Hematopoietic multipotent progenitor cell treated with erythropoietin and hydrocortisone succinate and interleukin-3 and kit ligand, for 17 days (in vitro differentiated cells): ENCODE results near the gene BLOC1S6.

Experiments used
- DNase-seq: peaks from one replicate; pipeline ENCODE4 v3.0.0-alpha.2; 2015; ENCODE audit warnings: low spot score

BLOC1S6 gene, protein sequence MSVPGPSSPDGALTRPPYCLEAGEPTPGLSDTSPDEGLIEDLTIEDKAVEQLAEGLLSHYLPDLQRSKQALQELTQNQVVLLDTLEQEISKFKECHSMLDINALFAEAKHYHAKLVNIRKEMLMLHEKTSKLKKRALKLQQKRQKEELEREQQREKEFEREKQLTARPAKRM

DNA sequence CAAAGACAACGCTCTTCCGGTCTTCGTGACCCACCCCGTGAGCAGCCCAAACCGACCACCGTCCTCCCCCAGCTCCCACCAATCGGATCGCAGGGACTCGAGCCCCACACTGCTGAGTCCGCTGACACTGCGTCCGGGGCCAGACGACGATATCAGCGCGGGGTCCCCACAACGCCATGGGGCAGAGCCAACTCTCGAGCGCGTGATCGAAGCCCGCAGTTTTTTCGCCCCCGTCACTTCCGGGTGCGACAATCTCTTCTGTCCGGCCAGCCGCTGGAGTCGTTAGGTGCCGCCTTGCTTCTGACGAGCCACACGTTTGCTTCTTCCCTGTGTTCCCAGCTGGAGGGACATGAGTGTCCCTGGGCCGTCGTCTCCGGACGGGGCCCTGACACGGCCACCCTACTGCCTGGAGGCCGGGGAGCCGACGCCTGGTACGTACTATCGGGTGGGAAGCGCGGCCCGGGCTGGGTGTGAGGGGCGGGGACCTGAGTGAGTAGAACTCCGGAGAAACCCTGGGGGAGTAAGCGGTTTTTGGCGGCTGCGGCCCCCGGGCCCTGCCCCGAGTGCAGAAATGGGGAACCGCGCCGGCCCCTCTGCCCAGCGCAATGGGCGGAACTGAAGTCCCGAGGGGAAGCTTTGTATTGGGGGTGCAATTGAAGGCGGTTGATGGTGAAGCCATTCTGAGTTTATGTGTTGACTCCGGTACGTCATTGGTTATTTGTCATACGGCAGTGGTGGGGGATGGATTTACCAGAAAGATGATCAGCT lies at the start of gene BLOC1S6:
TSS of gene BLOC1S6 (plus strand) at position 285 of the 768 bp plus-strand sequence. CDS start at position 350, 65 bp downstream.
- peak; percentile 92 for DNase-seq

DNA sequence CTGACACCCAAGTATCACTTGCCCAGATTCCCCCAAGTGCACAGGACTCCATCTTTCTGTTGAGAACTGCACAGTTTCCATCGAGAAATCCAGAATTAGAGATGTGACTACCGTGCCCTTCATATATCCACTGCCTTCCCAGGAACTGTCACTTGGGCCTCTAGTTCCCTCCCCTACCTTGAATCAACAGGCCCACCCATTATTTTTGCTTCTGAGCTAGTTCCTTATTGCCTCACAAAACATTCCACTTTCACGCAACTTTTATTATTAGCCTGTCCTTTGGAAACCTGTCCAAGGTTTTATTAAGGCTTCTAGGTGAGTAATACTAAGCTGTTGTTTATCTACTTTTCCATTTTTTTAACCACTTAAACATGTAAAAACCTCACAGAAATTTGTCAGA lies 47.5 kb upstream of the BLOC1S6 start:
- no peak for DNase-seq

DNA sequence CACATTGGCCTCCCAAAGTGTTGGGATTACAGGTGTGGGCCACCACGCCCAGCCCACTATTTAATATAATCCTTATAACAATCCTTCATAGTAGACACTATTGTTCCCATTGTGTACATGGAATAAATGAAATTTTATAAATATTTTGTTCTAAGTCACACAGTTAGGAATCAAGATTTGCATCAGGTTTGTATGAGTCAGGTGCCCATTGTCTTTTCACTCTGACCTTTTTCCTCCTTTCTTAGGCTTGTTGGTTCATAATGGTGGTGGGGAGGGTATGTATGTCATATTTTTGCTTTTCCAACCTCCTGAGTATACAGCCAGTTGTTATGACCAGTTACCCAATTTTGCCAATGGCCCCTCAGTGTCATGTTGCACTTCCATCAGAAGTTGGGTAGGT lies 46.6 kb upstream of the BLOC1S6 start:
- no peak for DNase-seq

DNA sequence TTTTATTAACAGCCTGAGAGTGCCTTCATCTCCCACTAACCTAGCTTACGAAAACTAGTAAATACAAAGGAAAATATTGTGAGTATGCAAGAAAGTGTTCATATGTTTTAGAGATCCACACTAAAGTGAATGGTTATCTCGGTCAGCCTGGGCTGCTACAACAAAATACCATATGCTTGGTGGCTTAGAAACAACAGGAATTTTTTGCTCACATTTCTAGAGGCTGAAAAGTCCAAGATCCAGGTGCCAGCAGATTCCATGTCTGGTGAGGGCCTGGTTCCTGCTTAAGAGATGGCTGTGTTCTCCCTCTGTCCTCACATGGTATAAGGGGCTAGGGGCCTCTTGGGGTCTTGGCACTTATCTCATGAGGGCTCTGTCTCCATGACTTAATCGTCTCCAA lies 44.1 kb upstream of the BLOC1S6 start:
- no peak for DNase-seq

DNA sequence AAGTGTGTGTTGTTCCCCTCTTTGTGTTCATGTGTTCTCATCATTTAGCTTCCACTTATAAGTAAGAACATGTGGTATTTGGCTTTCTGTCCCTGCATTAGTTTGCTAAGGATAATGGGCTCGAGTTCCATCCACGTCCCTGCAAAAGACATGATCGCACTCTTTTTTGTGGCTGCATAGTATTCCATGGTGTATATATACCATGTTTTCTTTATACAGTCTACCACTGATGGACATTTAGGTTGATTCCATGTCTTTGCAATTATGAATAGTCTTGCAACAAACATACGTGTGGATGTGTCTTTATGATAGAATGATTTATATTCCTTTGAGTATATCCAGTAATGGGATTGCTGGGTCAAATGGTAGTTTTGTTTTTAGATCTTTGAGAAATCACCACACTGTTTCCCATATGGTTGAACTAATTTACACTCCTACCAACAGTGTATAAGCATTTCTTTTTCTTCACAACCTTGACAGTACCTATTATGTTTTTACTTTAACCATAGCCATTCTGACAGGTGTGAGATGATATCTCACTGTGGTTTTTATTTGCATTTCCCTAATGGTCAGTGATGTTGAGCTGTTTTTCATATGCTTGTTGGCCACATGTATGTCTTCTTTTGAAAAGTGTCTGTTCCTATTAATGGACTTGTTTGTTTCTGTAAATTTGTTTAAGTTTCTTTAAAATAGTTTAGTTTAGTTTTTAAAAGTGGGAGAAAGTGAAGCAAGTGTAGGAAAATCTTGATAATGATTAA lies 42.7 kb upstream of the BLOC1S6 start:
- no peak for DNase-seq

DNA sequence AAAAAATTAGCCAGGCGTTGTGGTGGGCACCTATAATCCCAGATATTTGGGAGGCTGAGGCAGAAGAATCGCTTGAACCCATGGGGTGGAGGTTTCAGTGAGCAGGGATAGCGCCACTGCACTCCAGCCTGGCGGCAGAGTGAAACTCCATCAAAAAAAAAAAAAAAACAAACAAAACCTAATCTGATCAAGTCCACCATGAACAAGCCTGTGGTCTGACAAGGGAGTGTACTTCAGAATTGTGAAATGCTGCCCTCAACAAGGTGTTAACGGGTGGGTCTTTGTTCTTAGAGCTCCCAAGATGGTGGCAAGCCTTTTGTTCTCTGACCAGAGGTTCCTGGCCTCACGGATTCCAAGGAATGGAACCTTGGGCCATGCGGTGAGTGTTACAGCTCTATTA lies 40.4 kb upstream of the BLOC1S6 start:
- DNase-seq, result no peak

DNA sequence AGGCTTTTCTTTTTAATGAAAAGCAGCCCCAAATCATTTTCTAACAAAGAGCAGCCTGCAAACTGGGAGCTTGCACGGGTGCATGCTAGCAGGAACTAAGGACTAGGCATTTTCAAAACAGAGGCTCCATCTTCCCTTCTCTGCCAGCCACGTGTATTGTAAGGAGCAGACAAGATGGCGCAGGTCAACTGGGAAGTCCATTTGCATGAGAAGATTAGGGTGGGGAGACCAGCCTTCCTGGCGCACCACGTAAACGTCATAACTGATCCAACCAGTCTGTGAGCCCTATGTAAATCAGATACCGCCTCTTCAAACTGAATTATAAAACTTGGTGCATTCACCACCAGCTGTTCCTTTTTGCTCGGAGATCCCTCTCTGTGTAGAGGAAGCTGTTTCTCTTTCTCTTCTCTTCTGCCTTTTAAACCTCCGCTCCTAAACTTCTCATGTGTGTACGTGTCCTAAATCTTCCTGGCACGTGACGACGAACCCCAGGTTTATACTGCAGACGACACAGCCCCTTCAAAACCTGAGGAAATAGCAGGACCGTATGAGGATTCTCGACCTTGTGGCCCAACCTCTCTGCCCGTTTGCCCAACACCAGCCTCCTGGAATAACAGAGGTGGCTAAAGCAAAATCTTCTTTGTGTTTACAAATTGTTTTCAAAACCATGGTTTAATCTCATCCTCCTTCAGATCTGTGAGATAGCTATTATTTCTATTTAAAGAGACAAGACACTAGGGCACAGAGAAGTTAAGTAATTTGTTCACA lies 38.2 kb upstream of the BLOC1S6 start:
- no peak for DNase-seq

DNA sequence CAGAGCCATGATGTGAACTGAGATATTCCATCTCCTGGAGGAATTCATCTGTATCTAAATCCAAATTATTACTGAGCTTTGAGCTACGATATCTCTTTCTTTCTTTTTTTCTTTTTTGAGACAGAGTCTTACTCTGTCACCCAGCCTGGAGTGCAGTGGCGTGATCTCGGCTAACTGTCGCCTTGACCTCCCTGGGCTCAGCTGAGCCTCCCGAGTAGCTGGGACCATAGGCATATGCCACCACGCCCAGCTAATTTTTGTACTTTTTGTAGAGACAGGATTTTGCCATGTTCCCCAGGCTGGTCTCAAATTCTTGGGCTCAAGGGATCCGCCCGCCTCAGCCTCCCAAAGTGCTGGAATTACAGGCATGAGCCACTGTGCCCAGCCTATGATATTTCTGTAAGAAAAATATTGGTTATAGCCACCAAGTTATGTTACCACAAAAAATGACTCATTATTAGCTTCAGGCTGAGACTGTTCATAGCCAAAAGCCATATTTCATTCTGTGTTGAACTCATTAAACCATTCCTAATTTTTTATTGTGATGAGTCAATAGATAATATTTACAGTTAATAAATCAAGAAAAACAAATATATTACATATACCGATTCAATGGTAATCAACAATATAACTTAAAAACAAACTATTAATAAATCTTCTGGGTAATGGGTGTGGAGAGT lies 37.5 kb upstream of the BLOC1S6 start:
- no peak for DNase-seq

DNA sequence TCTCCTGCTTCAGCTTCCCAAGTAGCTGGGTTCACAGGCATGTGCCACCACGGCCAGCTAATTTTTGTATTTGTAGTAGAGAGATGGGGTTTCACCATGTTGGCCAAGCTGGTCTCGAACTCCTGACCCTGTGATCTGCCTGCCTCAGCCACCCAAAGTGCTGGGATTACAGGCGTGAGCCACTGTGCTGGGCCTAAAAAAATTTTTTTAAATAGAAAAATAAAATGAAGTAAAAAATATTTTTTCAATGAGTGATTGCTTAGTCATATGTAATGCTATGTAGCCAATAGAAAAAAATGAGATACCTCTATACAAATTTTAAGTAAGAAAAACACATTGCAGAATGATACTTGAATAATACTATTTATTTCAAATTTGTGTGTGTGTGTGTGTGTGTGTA lies 36.7 kb upstream of the BLOC1S6 start:
- DNase-seq, result no peak

DNA sequence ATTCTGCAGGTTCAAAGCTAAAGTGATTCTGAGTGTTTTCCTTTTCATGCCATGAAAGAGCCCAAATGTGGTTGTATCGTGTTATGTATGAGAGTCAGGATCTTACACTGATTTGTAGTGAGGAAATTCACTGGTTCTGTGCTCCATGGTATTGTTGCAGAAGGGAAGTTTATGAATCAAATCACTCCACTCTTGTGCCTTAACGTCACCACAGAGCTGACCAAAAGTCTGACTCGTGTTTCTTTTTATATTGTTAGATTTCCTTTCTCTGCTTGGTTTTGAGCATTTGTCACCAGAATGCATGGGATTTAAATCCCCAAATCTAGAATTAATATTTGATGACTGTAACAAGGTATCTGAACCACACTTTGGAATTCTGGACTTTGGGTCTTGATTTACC lies 35.5 kb upstream of the BLOC1S6 start:
- DNase-seq, result no peak

DNA sequence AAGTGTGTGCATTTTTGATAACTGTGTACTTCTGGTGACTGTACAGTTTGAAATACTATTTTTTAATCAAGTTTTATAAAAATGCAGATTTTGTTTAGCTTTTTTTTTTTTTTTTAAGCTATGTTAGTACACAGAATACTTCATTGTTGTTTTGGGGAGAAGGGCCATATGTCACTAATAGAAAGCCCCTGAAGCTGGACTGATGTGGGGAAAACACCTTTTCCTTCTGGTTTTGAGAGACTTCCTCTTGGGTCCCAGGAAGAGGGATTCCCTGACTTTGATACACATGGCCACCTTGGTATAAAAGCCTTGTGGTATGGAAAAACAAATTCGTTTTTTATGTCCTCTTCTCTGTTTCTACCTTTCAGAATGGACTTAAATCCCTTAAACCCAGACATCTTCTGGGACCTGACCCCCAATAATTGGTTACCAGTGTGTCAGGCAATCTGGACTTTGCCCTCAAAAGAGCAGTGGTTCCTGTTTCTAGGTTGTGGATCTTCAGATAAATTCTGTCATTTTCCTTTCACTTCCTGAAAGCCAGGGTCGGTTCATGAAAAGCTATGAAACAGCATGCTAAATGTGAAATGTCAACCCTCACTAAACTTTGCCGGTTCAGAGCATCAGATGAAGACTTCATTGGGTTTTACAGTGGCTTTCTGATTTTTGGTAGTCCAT lies 31.1 kb upstream of the BLOC1S6 start:
- DNase-seq, result no peak

DNA sequence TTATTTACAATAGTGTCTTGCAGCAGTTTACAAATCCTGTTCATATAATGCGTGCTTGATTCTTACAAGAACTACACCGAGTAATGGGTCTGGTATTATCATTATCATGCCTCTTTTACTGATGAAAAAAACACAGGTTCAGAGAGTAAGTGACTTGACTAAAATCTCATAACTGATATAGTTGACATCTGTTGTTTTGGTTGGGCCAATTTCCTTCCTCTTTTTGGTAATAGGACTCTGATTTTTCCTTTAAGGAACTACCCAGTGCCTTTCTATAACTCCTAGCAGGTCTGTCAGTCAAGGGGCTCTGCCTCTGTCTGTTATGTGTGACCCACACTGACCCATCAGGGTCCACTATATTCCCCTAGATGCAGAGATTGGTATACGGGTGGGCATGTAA lies 14.6 kb upstream of the BLOC1S6 start:
- no peak for DNase-seq

DNA sequence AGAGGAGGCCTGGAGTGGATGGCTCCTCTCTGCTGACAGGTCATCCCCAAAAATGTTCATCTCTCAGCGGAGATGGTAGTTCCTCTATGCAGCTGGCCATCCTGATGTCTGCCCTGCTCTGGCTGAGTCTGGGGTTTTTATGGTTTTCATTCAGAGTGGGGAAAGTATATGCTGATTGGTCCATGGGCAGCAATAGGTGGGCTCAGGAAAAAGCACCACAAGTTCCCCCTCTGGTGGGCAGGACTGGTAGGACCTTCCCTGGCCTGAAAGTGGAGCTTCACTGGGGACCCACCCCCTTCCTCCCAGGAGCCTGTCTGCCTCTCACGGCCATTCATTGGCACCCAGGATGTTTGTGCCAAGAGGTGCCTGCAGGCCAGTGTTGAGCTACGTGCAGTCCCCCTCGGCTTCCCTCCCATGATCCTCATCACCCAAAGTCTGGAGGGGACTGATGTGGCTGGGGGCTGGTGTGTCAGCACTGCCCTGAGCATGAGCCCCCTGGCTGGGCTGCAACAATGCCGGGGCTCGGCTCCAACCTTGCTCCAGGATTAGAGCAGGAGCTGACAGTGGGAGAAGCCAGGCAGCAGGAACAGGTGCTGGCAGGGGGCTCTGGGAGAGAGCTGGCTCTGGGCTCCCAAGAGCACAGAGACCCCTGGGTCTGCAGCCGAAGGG lies 13.1 kb upstream of the BLOC1S6 start:
- no peak for DNase-seq

DNA sequence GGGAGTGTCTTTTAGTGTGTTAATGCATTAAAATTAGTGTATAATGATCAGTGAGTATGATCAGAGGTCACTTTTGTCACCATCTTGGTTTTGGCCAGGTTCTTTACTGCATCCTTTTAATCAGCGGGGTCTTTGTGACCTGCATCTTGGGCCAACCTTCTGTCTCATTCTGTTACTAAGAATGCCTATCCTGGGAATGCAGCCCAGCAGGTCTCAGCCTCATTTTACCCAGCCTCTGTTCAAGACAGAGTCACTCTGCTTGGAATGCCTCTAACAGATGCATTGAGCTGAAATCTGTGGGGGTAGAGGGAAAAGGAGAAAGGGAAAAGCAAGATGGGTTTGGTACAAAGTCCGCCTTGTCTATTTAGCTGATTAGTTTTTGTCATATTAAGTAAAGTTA lies 5.3 kb upstream of the BLOC1S6 start:
- no peak for DNase-seq

DNA sequence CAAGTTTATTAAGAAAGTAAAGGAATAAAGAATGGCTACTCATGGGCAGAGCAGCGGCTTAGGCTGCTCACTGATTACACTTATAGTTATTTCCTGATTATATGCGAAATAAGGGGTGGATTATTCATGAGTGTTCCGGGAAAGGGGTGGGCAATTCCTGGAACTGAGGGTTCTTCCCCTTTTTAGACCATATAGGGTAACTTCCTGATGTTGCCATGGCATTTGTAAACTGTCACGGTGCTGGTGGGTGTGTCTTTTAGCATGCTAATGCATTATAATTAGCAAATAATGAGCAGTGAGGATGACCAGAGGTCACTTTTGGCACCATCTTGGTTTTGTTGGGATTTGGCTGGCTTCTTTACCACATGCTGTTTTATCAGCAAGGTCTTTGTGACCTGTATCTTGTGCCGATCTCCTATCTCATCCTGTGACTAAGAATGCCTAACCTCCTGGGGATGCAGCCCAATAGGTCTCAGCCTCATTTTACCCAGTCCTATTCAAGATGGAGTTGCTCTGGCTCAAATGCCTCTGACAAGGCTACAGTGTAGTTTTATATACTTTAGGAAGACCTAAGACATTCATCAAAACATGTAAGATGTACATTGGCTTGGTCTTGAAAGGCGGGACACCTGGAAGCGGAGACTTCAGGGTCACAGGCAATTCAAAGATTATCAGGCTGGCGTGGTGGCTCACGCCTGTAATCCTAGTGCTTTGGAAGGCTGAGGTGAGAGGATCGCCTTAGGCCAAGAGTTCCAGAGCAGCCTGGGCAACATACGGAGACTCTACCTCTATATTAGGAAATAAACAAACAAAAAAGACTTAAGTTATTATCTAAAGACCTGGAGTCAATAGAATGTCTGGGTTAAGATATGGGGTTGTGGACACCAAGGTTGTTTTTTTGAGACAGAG lies 3.2 kb upstream of the BLOC1S6 start:
- no peak for DNase-seq

DNA sequence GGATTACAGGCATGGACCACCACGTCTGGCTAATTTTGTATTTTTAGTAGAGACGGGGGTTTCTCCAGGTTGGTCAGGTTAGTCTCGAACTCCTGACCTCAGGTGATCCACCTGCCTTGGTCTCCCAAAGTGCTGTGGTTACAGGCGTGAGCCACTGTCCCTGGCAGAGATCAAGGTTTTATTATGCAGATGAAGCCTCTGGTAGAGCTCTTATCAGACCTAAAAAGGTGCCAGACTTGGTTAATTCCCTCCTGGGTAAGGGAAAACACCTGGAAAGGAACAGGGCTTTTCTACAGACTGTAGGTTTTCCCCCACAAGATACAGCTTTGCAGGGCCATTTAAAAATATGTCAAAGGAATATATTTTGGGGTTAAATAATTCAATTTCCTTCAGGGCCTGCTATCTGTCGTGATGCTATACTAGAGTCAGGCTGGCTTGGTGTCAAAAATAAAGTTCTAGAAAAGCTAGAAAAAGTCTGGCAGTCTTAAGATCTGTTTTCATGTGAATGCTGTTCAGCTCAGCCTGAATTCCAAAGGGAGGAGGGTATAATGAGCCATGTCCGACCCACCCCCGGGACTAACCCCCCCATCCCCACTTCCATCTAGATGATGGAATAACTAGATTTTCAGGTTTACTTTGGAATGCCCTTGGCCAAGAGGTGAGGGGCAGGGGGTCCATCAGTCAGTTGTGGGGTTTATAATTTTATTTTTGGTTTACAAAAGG lies 1.9 kb upstream of the BLOC1S6 start:
- DNase-seq, result no peak

DNA sequence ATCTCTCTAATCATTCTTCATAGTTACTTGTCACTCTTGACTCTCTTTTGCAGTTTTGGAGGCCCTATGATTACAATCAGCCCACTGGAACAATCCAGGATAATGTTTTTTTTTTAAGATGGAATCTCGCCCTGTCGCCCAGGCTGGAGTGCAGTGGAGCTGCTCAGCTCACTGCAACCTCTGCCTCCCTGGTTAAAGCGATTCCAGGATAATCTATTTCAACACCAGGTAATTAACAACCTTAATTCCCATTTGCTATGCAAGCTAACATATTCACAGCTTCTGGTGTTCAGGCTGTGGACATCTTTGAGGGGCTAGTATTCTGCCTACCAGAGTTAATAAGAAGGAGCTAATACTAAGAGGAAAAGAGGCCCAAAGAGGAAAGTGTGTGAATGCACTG lies 1.1 kb upstream of the BLOC1S6 start:
- DNase-seq, result no peak

DNA sequence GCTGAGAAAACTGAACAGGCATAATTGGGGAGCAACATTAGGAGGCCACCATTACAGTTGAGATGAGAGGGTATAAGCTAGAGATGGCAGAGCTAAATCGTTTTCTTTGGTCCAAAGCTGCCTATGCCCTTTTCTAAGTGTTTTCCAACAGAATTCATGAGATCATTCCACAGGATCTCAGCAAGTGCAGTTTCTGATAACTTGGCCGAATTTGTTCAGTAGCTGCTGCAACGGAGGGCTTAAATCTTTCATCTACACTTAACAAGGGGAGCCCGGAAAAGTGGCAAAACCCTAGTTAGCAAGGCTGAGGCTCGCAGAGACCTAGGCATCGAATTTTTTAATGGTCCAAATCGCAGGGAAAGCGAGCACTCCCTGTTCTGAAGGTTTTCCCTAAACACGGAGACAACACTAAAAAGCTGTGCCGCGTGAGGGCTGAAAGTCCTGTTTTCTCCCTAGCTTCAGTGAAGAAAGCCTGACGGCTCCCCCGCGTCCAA lies 531 bp upstream of the BLOC1S6 start:
- no peak for DNase-seq

DNA sequence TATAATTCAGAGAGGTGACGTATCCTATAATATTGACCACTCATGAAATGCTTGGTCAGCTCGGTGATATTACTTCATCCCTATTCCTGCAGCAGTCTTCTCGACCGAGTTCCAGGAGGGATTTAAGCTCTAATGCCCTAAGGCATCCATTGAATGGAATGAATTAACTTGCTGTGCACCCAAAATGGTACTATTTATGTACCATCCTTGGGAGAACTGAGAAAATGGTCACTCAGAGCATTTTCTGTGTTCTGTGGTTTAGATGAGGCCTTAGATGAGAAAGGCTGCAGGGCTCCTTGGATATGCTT lies 638 bp downstream of the BLOC1S6 start:
- DNase-seq, result no peak
